Brain microvascular endothelial cell (primary cell): ENCODE measurements around the gene URGCP.

Experiments
- DNase-seq: peaks from one replicate; pipeline ENCODE4 v3.0.0-alpha.2; 2020
- H3K27ac ChIP-seq: fragments of 250-450 bp; sonication (Bioruptor Pico); 2 replicates; pipeline ENCODE4 v1.5.1; 2020; ENCODE audit warnings: mild to moderate bottlenecking, moderate library complexity
- H3K27me3 ChIP-seq: fragments of 250-450 bp; sonication (Bioruptor Pico); replicated peaks from 2 replicates; pipeline ENCODE4 v1.5.1; 2020; ENCODE audit warnings: mild to moderate bottlenecking
- H3K36me3 ChIP-seq: fragments of 250-450 bp; sonication (Bioruptor Pico); replicated peaks from 2 replicates; pipeline ENCODE4 v1.5.1; 2020; ENCODE audit warnings: mild to moderate bottlenecking
- H3K4me3 ChIP-seq: 2 replicates; pipeline ENCODE4 v1.5.1; 2011; ENCODE audit warnings: low read depth, mild to moderate bottlenecking, control low read depth, low read length, moderate library complexity
- CTCF ChIP-seq: IDR thresholded peaks from 2 replicates; pipeline ENCODE4 v1.5.1; 2011; ENCODE audit warnings: low read depth, mild to moderate bottlenecking, moderate library complexity, low read length, control low read depth, inconsistent platforms; ENCODE audit errors: missing control alignments
- in situ Hi-C: cut with HindIII; loops from 2 replicates; pipeline ENCODE4 v1.10.0; 2017; ENCODE audit warnings: low sequenced_read_pairs, low pct_ligation_motif_present

Gene URGCP

DNA sequence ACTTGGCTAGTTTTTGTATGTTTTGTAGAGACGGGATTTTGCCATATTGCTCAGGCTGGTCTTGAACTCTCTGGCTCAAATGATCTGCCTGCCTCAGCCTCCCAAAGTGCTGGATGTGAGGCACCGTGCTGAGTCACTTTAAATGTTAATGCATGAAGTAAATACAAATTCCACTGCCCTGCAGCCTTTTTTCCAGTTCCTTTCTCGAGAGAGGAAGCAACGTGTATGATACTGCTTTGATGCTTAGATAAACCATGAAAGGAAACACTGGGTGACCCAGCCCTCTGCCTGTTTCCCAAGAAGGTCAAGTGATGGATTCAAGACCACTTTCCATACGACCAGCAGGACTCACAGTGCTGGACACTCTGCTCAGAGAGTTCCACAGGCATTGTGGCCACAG lies 25.8 kb downstream of the URGCP start:
- peak; percentile 18 for DNase-seq
- H3K36me3 ChIP-seq: peaks cover 33% of the 10 kb centered on the region

GRCh38 chr7:43879477-43879876 lies 26.9 kb downstream of the URGCP start:
- Histone ChIP-seq H3K27me3 (no peaks in the 10 kb centered on the region), H3K36me3 (peaks cover 30% of the 10 kb centered on the region), H3K4me3 (no peak overlapping the region), H3K27ac (peak overlapping the region; percentile 62)
- in situ Hi-C loops: no loop called here
- peak; percentile 81 for DNase-seq
- TF ChIP-seq CTCF: no peak

More for the DNA sequence above, 25.8 kb downstream of the URGCP start:
- no peak overlapping the region for H3K27ac ChIP-seq
- in situ Hi-C loops: no loop called here
- no peak for TF ChIP-seq CTCF
- no peak overlapping the region for H3K4me3 ChIP-seq
- H3K27me3 ChIP-seq: no peaks in the 10 kb centered on the region

DNA sequence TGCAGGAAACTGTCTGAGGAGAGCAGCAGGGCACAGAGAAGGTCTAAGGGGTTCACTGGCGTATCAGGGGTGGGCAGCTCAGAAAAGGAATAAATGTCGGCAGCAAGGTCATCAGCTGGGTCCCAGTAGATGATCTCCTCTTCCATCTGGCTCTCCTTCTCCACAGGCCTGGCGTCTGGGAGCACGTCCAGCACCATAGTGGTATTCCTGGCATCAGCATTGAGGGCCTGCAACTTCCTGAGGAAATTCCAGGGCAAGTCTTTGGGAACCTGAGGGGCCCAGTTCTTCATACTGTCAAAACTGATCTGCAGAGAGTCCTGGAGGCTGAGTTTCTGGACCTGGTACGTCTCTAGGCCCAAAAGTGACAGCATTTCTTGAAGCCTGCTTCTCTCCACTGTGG lies 27.5 kb downstream of the URGCP start:
- peak; percentile 6 for DNase-seq
- H3K27me3 ChIP-seq: no peaks in the 10 kb centered on the region
- H3K4me3 ChIP-seq: no peak overlapping the region
- in situ Hi-C loops: no loop called here
- peaks cover 28% of the 10 kb centered on the region for H3K36me3 ChIP-seq
- no peak for TF ChIP-seq CTCF
- H3K27ac ChIP-seq: peak overlapping the region; percentile 62

- no peaks in the 10 kb centered on the region for H3K27me3 ChIP-seq
- no peak overlapping the region for H3K4me3 ChIP-seq
- no peak for TF ChIP-seq CTCF
- H3K27ac ChIP-seq: peak overlapping the region; percentile 62
- H3K36me3 ChIP-seq: peaks cover 28% of the 10 kb centered on the region
- in situ Hi-C loops: no loop called here
- no peak for DNase-seq
Measured at GRCh38 chr7:43877968-43878864, 28.2 kb downstream of the URGCP start.

DNA sequence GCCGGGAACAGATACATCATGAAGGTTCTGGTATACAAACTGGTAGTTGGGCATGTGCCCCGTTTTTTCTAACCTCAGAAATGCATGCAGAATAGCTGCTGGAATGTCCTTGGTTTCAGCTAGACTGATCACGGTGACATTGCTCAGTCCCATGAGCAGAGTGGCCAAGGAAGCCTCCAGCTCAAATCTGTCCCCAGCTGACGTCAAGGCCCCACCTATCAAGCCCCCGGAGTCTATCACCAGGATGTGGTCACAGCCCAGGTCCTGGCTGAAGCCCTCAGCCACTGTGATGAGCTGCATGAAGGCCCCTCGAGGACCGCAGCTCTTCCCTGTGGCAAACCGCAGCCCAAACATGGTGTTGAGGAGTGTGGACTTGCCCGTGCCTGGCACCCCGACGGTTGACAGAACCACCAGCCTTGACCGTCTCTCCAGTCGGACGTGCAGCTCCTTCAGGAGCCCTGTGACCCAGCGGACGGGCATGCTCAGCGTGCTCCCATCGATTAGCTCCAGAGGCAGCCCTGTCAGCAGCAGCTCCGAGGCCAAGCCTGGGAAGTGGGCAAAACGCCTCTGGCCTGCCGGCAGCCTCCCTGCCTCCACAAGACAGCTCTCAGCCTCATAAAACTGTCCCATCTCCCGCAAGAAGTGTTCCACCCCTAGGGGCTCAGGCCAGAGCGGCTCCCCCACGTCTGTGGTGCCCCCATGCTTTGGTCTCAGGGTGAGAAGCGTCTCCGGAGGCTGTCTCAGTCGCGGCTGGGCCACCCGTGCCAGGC lies 29.2 kb downstream of the URGCP start:
- Histone ChIP-seq H3K27ac (no peak overlapping the region), H3K27me3 (no peaks in the 10 kb centered on the region), H3K4me3 (no peak overlapping the region), H3K36me3 (peaks cover 28% of the 10 kb centered on the region)
- in situ Hi-C loops: no loop called here
- DNase-seq: no peak
- no peak for TF ChIP-seq CTCF
